ENCODE data around the gene PCDHGA9. TPM values are rescaled to one million over a fixed set of nuclear protein-coding genes. Genes with fewer than 3 reads are reported as not detected.

PCDHGA9 gene
- total and polyA plus RNA-seq, 2 of the 8 experiments (the other 6 are each of a cell fraction or from before 2014, with no cell fraction given), result 0.79 to 1.1 TPM

DNA sequence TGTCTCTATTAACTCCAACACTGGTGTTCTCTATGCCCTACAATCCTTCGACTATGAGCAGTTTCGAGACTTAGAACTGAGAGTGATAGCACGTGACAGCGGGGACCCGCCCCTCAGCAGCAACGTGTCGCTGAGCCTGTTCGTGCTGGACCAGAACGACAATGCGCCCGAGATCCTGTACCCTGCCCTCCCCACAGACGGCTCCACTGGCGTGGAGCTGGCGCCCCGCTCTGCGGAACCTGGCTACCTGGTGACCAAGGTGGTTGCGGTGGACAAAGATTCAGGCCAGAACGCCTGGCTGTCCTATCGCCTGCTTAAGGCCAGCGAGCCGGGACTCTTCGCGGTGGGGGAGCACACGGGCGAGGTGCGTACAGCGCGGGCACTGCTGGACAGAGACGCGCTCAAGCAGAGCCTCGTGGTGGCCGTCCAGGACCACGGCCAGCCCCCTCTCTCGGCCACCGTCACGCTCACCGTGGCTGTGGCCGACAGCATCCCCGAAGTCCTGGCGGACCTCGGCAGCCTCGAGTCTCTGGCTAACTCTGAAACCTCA lies 20.2 kb downstream of the PCDHGA9 start:
- Histone ChIP-seq H2BK5ac (ENCODE audit: low read depth, low read length) (no peak overlapping the region), H3K36me3 (ENCODE audit: control insufficient read depth in 2 of 4, insufficient read depth in 4 of 4, low read length in 3 of 4) (peaks cover 2 to 34% (median 3%) of the 10 kb centered on the region in 4 experiments; a peak in 3 of 8 replicates), H3K14ac (ENCODE audit: insufficient read length) (no peak overlapping the region), H3K23me2 (ENCODE audit: low read depth, low read length) (no peaks in the 10 kb centered on the region), H3K4ac (replicated peaks; ENCODE audit: insufficient read length, low read depth, low read length) (no peak overlapping the region), H3K4me3 (ENCODE audit: extremely low read depth in 1 of 4, insufficient read depth in 2 of 4, low read depth in 3 of 4, low read length in 4 of 4) (no peak overlapping the region), H4K5ac (ENCODE audit: insufficient read length, low read depth, low read length) (no peak overlapping the region), H3K27me3 (replicated peaks in 1 of 4; ENCODE audit: control insufficient read depth in 3 of 4, extremely low read depth in 1 of 4, insufficient read depth in 3 of 4, low read length in 3 of 4) (peaks cover 0 to 12% (median 6%) of the 10 kb centered on the region in 4 experiments; a peak in 4 of 7 replicates), H3K4me2 (ENCODE audit: insufficient read depth in 1 of 2, low read depth in 2 of 2, low read length in 2 of 2) (no peak overlapping the region), H3K56ac (replicated peaks; ENCODE audit: insufficient read length, low read depth, low read length) (no peak overlapping the region), H3K4me1 (replicated peaks in 1 of 4; ENCODE audit: control insufficient read depth in 3 of 4, insufficient read depth in 4 of 4, low read length in 3 of 4) (no peaks in the 10 kb centered on the region; a peak in 1 of 7 replicates), H3K27ac (ENCODE audit: low read depth, low read length) (no peak overlapping the region), H4K91ac (replicated peaks; ENCODE audit: insufficient read length, low read length) (no peak overlapping the region), H2AFZ (ENCODE audit: low read length) (no peak overlapping the region), H3K23ac (ENCODE audit: insufficient read length) (no peak overlapping the region), H4K20me1 (replicated peaks in 1 of 2; ENCODE audit: control insufficient read depth in 1 of 2, insufficient read depth in 2 of 2, low read length in 2 of 2) (no peaks in the 10 kb centered on the region), H2BK12ac (ENCODE audit: low read depth, low read length) (no peak overlapping the region), H2BK15ac (ENCODE audit: low read length) (no peak overlapping the region), H3K79me2 (ENCODE audit: control insufficient read depth in 1 of 2, insufficient read depth in 2 of 2, low read length in 2 of 2) (no peaks in the 10 kb centered on the region; a peak in 1 of 4 replicates), H3K9me3 (ENCODE audit: insufficient read depth in 2 of 2, low read depth in 1 of 2, low read length in 1 of 2) (peaks cover 49 to 51% of the 10 kb centered on the region in 2 experiments), H2BK120ac (replicated peaks; ENCODE audit: low read depth, low read length) (no peak overlapping the region), H3K18ac (ENCODE audit: extremely low read depth, low read length) (no peak overlapping the region), H2BK20ac (ENCODE audit: low read length) (no peak overlapping the region), H3K9ac (replicated peaks in 1 of 4; ENCODE audit: extremely low read depth in 1 of 4, low read depth in 3 of 4, low read length in 3 of 4) (no peak overlapping the region), H2AK5ac (ENCODE audit: low read depth, low read length) (no peak overlapping the region), H4K8ac (ENCODE audit: extremely low read depth, insufficient read depth, low read length) (no peak overlapping the region), H3K79me1 (ENCODE audit: low read depth, low read length) (peaks cover 2% of the 10 kb centered on the region; the same call in 1 of the 2 replicates)
- CTCF ChIA-PET (ENCODE audit: partially characterized antibody), result interaction anchor here (1.2 to 23.3 kb wide), 9 partner anchors 10 to 130 kb away, joined by 3 to 1236 read pairs (median 9); partner anchors contain the start of genes PCDHGA10, PCDHGB1, PCDHGB6 and PCDHGC4
- TF ChIP-seq CBX5 (IDR thresholded peaks at IDR 0.05; ENCODE audit: low read depth, low read length) (no peak), TEAD4 (IDR thresholded peaks at IDR 0.05; ENCODE audit: low read depth, low read length) (no peak), JUN (IDR thresholded peaks at IDR 0.05; ENCODE audit: low read depth, low read length) (no peak), TBP (IDR thresholded peaks at IDR 0.05; ENCODE audit: low read depth, low read length) (no peak), POLR2A (IDR thresholded peaks at IDR 0.05; ENCODE audit: control extremely low read depth in 1 of 2, low read depth in 2 of 2, low read length in 2 of 2) (no peak), POU5F1 (IDR thresholded peaks at IDR 0.05; ENCODE audit: low read depth, low read length) (no peak)
- TF ChIP-seq, protein P1, sequence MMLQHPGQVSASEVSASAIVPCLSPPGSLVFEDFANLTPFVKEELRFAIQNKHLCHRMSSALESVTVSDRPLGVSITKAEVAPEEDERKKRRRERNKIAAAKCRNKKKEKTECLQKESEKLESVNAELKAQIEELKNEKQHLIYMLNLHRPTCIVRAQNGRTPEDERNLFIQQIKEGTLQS (IDR thresholded peaks at IDR 0.05; ENCODE audit: insufficient read depth, low read depth, low read length), result no peak
- POLR2A ChIA-PET (ENCODE audit: partially characterized antibody), result no interaction called here
- no peak for DNase-seq (ENCODE audit: low read depth in 1 of 2, low spot score in 2 of 2)
- FAIRE-seq, result no peak
- 95% methylated on average over 35 of the region's 42 CpGs; no CpG with 5 or more reads in 1 of the 2 experiments for WGBS, 2 experiments (ENCODE audit: extremely low coverage in 1 of 2, insufficient coverage in 1 of 2, insufficient read length in 1 of 2, insufficient replicate concordance in 2 of 2, low coverage in 1 of 2, low lambda C conversion rate in 2 of 2, missing lambda C conversion rate in 1 of 2)

Measured in H1 (cell line).